ENCODE data around the gene RANGAP1.

The RANGAP1 gene

GRCh38 chr22:41234815-41235695 lies 50.9 kb downstream of the RANGAP1 start:
- no peak for DNase-seq (ENCODE audit: low read depth, low spot score)

GRCh38 chr22:41231369-41231768 lies 54.6 kb downstream of the RANGAP1 start:
- no peak for DNase-seq (ENCODE audit: low read depth, low spot score)

GRCh38 chr22:41230401-41230785 lies 55.6 kb downstream of the RANGAP1 start:
- no peak for DNase-seq (ENCODE audit: low read depth, low spot score)

- DNase-seq (ENCODE audit: low read depth, low spot score): no peak
These were observed 56.1 kb downstream of the RANGAP1 start for GRCh38 chr22:41229730-41230400.

GRCh38 chr22:41229215-41229614 lies 56.8 kb downstream of the RANGAP1 start:
- no peak for DNase-seq (ENCODE audit: low read depth, low spot score)

GRCh38 chr22:41226723-41227655 lies 59.0 kb downstream of the RANGAP1 start:
- DNase-seq (ENCODE audit: low read depth, low spot score): no peak

GRCh38 chr22:41223535-41223934 lies 62.5 kb downstream of the RANGAP1 start:
- no peak for DNase-seq (ENCODE audit: low read depth, low spot score)

GRCh38 chr22:41222846-41223507 lies 63.0 kb downstream of the RANGAP1 start:
- no peak for DNase-seq (ENCODE audit: low read depth, low spot score)

- peak; percentile 23 for DNase-seq (ENCODE audit: low read depth, low spot score)
These were observed 68.3 kb downstream of the RANGAP1 start for GRCh38 chr22:41217553-41218157.

GRCh38 chr22:41216984-41217383 lies 69.0 kb downstream of the RANGAP1 start:
- DNase-seq (ENCODE audit: low read depth, low spot score): no peak

- no peak for DNase-seq (ENCODE audit: low read depth, low spot score)
These were observed 70.1 kb downstream of the RANGAP1 start for GRCh38 chr22:41215926-41216325.

GRCh38 chr22:41215409-41215808 lies 70.6 kb downstream of the RANGAP1 start:
- DNase-seq (ENCODE audit: low read depth, low spot score): no peak

GRCh38 chr22:41206719-41207118 lies 79.3 kb downstream of the RANGAP1 start:
- DNase-seq (ENCODE audit: low read depth, low spot score): no peak

- DNase-seq (ENCODE audit: low read depth, low spot score): peak; percentile 87
These were observed 80.7 kb downstream of the RANGAP1 start, which contains the start of gene L3MBTL2 for GRCh38 chr22:41204992-41205900. TSS of gene L3MBTL2 (plus strand) at chr22:41205312. CDS start at chr22:41205363, 51 bp downstream.

- no peak for DNase-seq (ENCODE audit: low read depth, low spot score)
These were observed 81.9 kb downstream of the RANGAP1 start for GRCh38 chr22:41204066-41204465.

GRCh38 chr22:41203118-41203517 lies 82.9 kb downstream of the RANGAP1 start:
- no peak for DNase-seq (ENCODE audit: low read depth, low spot score)

- DNase-seq (ENCODE audit: low read depth, low spot score): no peak
These were observed 84.8 kb downstream of the RANGAP1 start for GRCh38 chr22:41201141-41201540.

GRCh38 chr22:41198027-41198580 lies 87.9 kb downstream of the RANGAP1 start:
- DNase-seq (ENCODE audit: low read depth, low spot score): no peak
